ENCODE measurements around the gene CACNA2D3. TPM values are rescaled to one million over a fixed set of nuclear protein-coding genes. Genes with fewer than 3 reads are reported as not detected.

Gene CACNA2D3
- total and polyA plus RNA-seq, 7 experiments from 2014 or later: 0.27 to 4.1 TPM; not detected in 5

DNA sequence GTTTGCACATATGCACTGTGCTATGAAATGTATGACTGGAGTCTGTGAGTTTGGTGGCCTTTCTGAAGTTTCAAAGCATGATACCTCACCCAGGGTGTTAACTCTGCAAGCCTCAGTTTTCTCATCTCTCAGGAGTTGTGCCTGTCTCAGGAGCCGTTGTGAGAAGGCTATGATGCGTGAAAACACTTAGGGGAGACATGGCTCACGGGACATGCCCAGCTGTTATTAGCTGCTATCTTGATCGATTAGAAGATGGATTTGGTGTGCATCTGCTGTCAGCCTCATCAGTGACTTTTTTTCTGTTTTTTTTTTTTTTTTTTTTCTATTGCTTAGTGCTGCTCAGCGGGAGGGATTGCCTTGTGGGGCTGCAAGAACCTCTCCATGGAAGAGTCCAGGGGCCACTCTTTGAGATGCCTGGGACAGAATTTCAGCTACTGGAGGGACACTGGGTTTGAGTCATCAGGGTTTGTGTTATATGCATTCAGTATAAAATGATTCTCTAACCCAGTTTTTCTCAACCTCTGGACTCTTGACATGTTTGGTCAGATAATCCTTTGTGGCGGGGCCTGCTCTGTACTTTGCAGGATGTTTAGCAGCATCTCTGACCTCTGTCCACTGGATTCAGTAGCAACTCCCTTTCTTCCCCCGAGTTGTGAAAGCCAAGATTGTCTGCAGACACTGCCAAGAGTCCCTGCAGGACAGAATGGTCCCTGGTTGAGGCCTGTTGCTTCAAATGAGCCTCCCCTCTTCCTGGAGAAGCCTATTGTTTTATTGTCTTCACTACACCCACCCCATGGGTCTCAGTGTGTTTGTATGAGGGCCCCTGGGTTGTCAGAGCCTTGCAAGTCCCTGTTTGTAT lies 181.4 kb downstream of the CACNA2D3 start:
- CTCF ChIA-PET: no interaction called here
- Mint-ChIP-seq H3K27ac (no peak overlapping the region), H3K36me3 (no peaks in the 10 kb centered on the region), H3K4me3 (no peak overlapping the region), H3K27me3 (peaks cover 0 to 18% (median 7%) of the 10 kb centered on the region in 5 donors), H3K4me1 (no peaks in the 10 kb centered on the region), H3K9me3 (peaks cover 0 to 13% (median 0%) of the 10 kb centered on the region in 11 donors)
- Histone ChIP-seq H3K27ac (ENCODE audit: low read depth, low read length) (no peak overlapping the region), H3K4me1 (ENCODE audit: control insufficient read depth in 2 of 2, insufficient read depth in 2 of 2, low read length in 2 of 2) (no peaks in the 10 kb centered on the region), H3K9me3 (ENCODE audit: control insufficient read depth in 2 of 3, low read length in 3 of 3) (no peaks in the 10 kb centered on the region), H3K27me3 (ENCODE audit: control insufficient read depth in 2 of 2, insufficient read depth in 2 of 2, low read length in 2 of 2) (no peaks in the 10 kb centered on the region), H3K4me3 (ENCODE audit: low read length) (no peak overlapping the region), H3K36me3 (ENCODE audit: control insufficient read depth in 2 of 3, insufficient read depth in 3 of 3, low read length in 3 of 3) (no peaks in the 10 kb centered on the region)
- POLR2A ChIA-PET: no interaction called here
- ATAC-seq (no peak), DNase-seq (no peak)
- intact Hi-C loops (cut with micrococcal nuclease): no loop called here

DNA sequence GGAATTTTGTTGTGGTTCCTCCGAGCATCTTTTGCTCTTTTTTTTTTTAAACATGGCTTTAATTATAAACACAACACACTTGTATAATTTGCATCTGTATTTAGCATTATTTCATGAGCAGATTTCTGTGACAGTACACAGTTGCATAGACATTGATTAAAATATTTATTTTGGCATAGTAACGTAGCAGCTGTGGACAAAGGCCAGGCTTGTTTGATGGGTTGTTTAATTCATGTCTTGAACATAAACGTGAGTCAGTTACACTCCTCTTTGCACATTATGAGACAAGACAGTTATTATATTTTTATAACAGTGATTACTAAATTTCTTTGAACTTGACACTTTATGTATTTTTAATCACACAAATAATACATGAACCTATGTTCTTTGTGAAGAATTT lies 182.5 kb downstream of the CACNA2D3 start:
- no peaks in the 10 kb centered on the region for H3K4me1 ChIP-seq (ENCODE audit: control insufficient read depth in 2 of 2, insufficient read depth in 2 of 2, low read length in 2 of 2)
- peaks cover 0 to 18% (median 7%) of the 10 kb centered on the region in 5 donors for H3K27me3 Mint-ChIP-seq
- H3K27me3 ChIP-seq (ENCODE audit: control insufficient read depth in 2 of 2, insufficient read depth in 2 of 2, low read length in 2 of 2): no peaks in the 10 kb centered on the region
- intact Hi-C loops (cut with micrococcal nuclease): no loop called here
- H3K4me3 Mint-ChIP-seq: no peak overlapping the region
- H3K4me1 Mint-ChIP-seq: no peaks in the 10 kb centered on the region
- H3K36me3 Mint-ChIP-seq: no peaks in the 10 kb centered on the region
- no peak overlapping the region for H3K27ac Mint-ChIP-seq
- ChIA-PET CTCF (no interaction called here), POLR2A (no interaction called here)
- H3K9me3 Mint-ChIP-seq: peaks cover 0 to 6% (median 0%) of the 10 kb centered on the region in 11 donors
- no peaks in the 10 kb centered on the region for H3K36me3 ChIP-seq (ENCODE audit: control insufficient read depth in 2 of 3, insufficient read depth in 3 of 3, low read length in 3 of 3)
- DNase-seq (no peak), ATAC-seq (no peak)
- no peak overlapping the region for H3K27ac ChIP-seq (ENCODE audit: low read depth, low read length)
- no peak overlapping the region for H3K4me3 ChIP-seq (ENCODE audit: low read length)
- no peaks in the 10 kb centered on the region for H3K9me3 ChIP-seq (ENCODE audit: control insufficient read depth in 2 of 3, low read length in 3 of 3)

DNA sequence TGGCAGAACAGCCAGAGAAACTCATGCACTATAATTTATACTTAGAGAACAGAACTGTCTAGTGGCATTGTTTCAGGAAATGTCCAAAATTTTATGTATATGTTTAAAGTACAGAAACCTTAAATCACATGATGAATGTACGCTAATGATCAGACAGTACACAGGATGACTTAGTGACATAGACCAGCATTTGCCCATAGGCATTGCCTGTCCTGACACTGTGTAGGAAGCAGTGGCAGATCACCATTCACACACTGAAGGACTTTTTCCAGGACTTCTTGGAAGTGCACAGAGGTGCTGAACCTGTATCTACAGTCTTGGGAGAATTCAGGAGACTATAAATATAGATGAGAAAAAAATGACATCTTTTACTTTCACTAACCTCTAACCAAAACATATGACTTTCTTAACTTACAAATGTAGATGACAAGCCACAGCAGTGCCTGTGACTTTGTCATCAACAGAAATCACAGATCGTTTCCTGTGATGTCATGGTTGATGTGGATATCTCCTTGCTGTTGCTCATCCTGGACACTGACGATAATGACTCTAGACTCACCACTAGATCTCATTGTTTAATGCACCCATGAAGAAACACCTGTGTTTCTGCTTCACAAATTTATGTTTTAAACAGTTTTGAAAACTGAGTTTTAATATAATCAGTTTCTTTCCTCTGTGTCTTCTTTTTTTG lies 183.2 kb downstream of the CACNA2D3 start:
- intact Hi-C loops (cut with micrococcal nuclease): no loop called here
- ATAC-seq (no peak), DNase-seq (no peak)
- H3K27me3 ChIP-seq (ENCODE audit: control insufficient read depth in 2 of 2, insufficient read depth in 2 of 2, low read length in 2 of 2): no peaks in the 10 kb centered on the region
- no peak overlapping the region for H3K4me3 ChIP-seq (ENCODE audit: low read length)
- ChIA-PET CTCF (no interaction called here), POLR2A (no interaction called here)
- H3K36me3 Mint-ChIP-seq: no peaks in the 10 kb centered on the region
- peaks cover 0 to 18% (median 7%) of the 10 kb centered on the region in 5 donors for H3K27me3 Mint-ChIP-seq
- no peaks in the 10 kb centered on the region for H3K4me1 Mint-ChIP-seq
- no peaks in the 10 kb centered on the region for H3K9me3 ChIP-seq (ENCODE audit: control insufficient read depth in 2 of 3, low read length in 3 of 3)
- no peak overlapping the region for H3K27ac ChIP-seq (ENCODE audit: low read depth, low read length)
- H3K4me1 ChIP-seq (ENCODE audit: control insufficient read depth in 2 of 2, insufficient read depth in 2 of 2, low read length in 2 of 2): no peaks in the 10 kb centered on the region
- H3K36me3 ChIP-seq (ENCODE audit: control insufficient read depth in 2 of 3, insufficient read depth in 3 of 3, low read length in 3 of 3): no peaks in the 10 kb centered on the region
- no peak overlapping the region for H3K27ac Mint-ChIP-seq
- H3K4me3 Mint-ChIP-seq: no peak overlapping the region
- no peaks in the 10 kb centered on the region for H3K9me3 Mint-ChIP-seq

DNA sequence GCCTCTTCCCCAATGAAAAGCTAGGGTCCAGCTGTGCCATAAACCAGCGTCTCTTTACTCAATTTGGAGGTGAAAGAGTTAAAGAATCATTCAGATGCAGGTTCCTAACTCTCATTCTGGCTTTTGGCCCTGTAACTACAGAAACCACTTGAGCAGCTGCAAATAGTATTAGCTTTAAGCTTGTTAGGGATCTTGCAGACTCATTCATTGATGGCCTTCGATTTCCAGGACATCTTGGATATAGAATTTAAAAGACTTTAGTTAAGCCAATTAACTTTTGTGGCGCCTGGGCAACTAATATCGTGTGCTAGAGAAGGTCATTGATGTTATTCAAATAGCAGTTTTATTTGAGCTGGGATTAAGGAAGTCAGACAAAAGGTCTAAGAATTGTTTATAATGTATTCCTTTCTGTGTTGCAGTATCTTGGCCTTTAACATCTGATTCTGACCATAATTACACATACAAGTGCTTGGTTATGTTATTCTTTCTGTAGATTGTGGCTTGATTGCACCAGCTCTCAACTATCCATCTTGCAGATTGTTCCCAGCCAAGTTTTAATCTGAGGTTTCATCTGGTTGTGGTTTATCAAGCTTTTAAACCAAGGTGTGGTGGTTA lies 185.3 kb downstream of the CACNA2D3 start:
- no peak overlapping the region for H3K27ac ChIP-seq (ENCODE audit: low read depth, low read length)
- no peaks in the 10 kb centered on the region for H3K4me1 ChIP-seq (ENCODE audit: control insufficient read depth in 2 of 2, insufficient read depth in 2 of 2, low read length in 2 of 2)
- ChIA-PET POLR2A (no interaction called here), CTCF (no interaction called here)
- Mint-ChIP-seq H3K36me3 (no peaks in the 10 kb centered on the region), H3K4me1 (no peaks in the 10 kb centered on the region), H3K4me3 (no peak overlapping the region), H3K27me3 (peaks cover 0 to 16% (median 14%) of the 10 kb centered on the region in 5 donors), H3K9me3 (no peaks in the 10 kb centered on the region), H3K27ac (no peak overlapping the region)
- intact Hi-C loops (cut with micrococcal nuclease): no loop called here
- H3K4me3 ChIP-seq (ENCODE audit: low read length): no peak overlapping the region
- no peaks in the 10 kb centered on the region for H3K36me3 ChIP-seq (ENCODE audit: control insufficient read depth in 2 of 3, insufficient read depth in 3 of 3, low read length in 3 of 3)
- ATAC-seq (no peak), DNase-seq (no peak)
- H3K27me3 ChIP-seq (ENCODE audit: control insufficient read depth in 2 of 2, insufficient read depth in 2 of 2, low read length in 2 of 2): no peaks in the 10 kb centered on the region
- H3K9me3 ChIP-seq (ENCODE audit: control insufficient read depth in 2 of 3, low read length in 3 of 3): no peaks in the 10 kb centered on the region

DNA sequence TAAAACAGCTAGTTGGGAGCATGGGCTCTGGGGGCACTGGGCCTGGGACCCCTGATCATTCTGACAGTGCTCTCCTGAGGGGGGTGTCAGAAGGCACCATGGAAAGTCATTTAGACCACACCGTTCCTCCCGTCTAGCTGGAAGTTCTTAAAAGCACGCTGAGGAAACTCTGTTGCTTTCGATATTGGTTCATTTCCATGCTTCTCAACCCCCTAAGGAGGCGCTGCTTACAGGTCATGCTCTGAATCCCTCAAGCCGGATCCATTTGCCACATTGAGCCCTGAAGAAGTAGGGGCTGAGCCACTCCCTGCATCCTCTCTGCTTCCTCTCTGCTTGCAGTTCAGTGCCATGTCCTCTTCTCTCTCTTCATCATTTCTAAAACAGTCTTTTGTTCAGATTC lies 187.2 kb downstream of the CACNA2D3 start:
- POLR2A ChIA-PET: no interaction called here
- no peak for ATAC-seq
- CTCF ChIA-PET: no interaction called here

DNA sequence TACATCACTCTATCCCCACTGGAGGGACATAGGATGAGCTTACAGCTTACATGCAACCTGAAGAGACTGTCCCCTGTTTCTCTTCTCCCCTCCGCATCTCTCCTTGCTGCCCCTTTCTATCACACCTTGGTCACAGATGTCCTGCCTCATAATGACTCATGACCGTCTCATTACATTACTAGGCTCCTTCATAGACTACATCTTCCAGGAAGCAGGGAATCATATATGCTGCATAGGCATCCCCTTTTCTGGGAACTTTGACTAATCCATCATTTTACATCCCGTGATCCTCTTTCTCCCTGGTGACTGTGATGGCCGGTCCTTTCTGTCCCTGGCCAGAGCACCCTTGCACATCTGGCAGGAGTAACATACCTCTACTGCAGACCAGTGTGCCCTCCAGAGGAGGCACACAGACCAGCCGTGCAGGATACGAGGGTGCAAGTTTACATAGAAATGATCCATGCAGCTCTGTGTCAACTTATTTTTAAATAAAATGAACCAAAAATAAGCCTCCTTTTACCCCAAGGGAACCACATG lies 188.9 kb downstream of the CACNA2D3 start:
- peaks cover 0 to 5% (median 0%) of the 10 kb centered on the region in 11 donors for H3K9me3 Mint-ChIP-seq
- Histone ChIP-seq H3K36me3 (ENCODE audit: control insufficient read depth in 2 of 3, insufficient read depth in 3 of 3, low read length in 3 of 3) (no peaks in the 10 kb centered on the region), H3K4me1 (ENCODE audit: control insufficient read depth in 2 of 2, insufficient read depth in 2 of 2, low read length in 2 of 2) (no peaks in the 10 kb centered on the region), H3K4me3 (ENCODE audit: low read length) (no peak overlapping the region), H3K27me3 (ENCODE audit: control insufficient read depth in 2 of 2, insufficient read depth in 2 of 2, low read length in 2 of 2) (no peaks in the 10 kb centered on the region), H3K9me3 (ENCODE audit: control insufficient read depth in 2 of 3, low read length in 3 of 3) (no peaks in the 10 kb centered on the region), H3K27ac (ENCODE audit: low read depth, low read length) (no peak overlapping the region)
- no peak overlapping the region for H3K4me3 Mint-ChIP-seq
- DNase-seq (no peak), ATAC-seq (no peak)
- H3K4me1 Mint-ChIP-seq: no peaks in the 10 kb centered on the region
- no peak overlapping the region for H3K27ac Mint-ChIP-seq
- ChIA-PET CTCF (no interaction called here), POLR2A (no interaction called here)
- peaks cover 0 to 14% (median 8%) of the 10 kb centered on the region in 5 donors for H3K27me3 Mint-ChIP-seq
- intact Hi-C loops (cut with micrococcal nuclease): no loop called here
- H3K36me3 Mint-ChIP-seq: no peaks in the 10 kb centered on the region

More for the DNA sequence above, 187.2 kb downstream of the CACNA2D3 start:
- H3K36me3 Mint-ChIP-seq: no peaks in the 10 kb centered on the region
- Histone ChIP-seq H3K4me1 (ENCODE audit: control insufficient read depth in 2 of 2, insufficient read depth in 2 of 2, low read length in 2 of 2) (no peaks in the 10 kb centered on the region), H3K9me3 (ENCODE audit: control insufficient read depth in 2 of 3, low read length in 3 of 3) (no peaks in the 10 kb centered on the region), H3K36me3 (ENCODE audit: control insufficient read depth in 2 of 3, insufficient read depth in 3 of 3, low read length in 3 of 3) (no peaks in the 10 kb centered on the region), H3K27ac (ENCODE audit: low read depth, low read length) (no peak overlapping the region), H3K27me3 (ENCODE audit: control insufficient read depth in 2 of 2, insufficient read depth in 2 of 2, low read length in 2 of 2) (no peaks in the 10 kb centered on the region), H3K4me3 (ENCODE audit: low read length) (no peak overlapping the region)
- intact Hi-C loops (cut with micrococcal nuclease): no loop called here
- H3K9me3 Mint-ChIP-seq: peaks cover 0 to 3% (median 0%) of the 10 kb centered on the region in 11 donors
- H3K27ac Mint-ChIP-seq: no peak overlapping the region
- H3K4me1 Mint-ChIP-seq: no peaks in the 10 kb centered on the region
- no peak overlapping the region for H3K4me3 Mint-ChIP-seq
- no peak for DNase-seq
- peaks cover 0 to 14% (median 14%) of the 10 kb centered on the region in 5 donors for H3K27me3 Mint-ChIP-seq
